Transverse colon (tissue), 4 donors: ENCODE measurements around the gene RFPL2. TPM values are rescaled to one million over a fixed set of nuclear protein-coding genes. Genes with fewer than 3 reads are reported as not detected.
"Not testable (repeated sequence)": the region's sequence is repeated elsewhere in the genome, so short reads cannot be mapped to it uniquely, and the experiment has no call there.

Experiments
- DNase-seq: peaks from one replicate; pipeline ENCODE4 v3.0.0-alpha.2; 2019
- H3K27ac ChIP-seq, 4 donors: fragments of 200-600 bp; sonication (generic); 2 replicates each; pipeline ENCODE4 v1.5.1; 2016 to 2018; ENCODE audit warnings: inconsistent platforms in 4 of 4
- H3K27me3 ChIP-seq: fragments of 200-600 bp; sonication (generic); 2 replicates; pipeline ENCODE4 v1.5.1; 2017; ENCODE audit warnings: inconsistent platforms
- H3K36me3 ChIP-seq, 4 donors: fragments of 200-600 bp; sonication (generic); 2 replicates each; pipeline ENCODE4 v1.5.1; 2017 to 2019; ENCODE audit warnings: inconsistent platforms in 4 of 4
- H3K4me1 ChIP-seq, 4 donors: fragments of 200-600 bp; sonication (generic); 2 replicates each; pipeline ENCODE4 v1.5.1; 2017 to 2020; ENCODE audit warnings: inconsistent platforms in 4 of 4
- H3K4me3 ChIP-seq, 4 donors: fragments of 200-600 bp; sonication (generic); 1 replicate in 1 of 4; 2 replicates in 3 of 4; pipeline versions ENCODE4 v1.5.1 to v1.6.1; 2017 to 2019; ENCODE audit warnings: inconsistent platforms in 4 of 4
- H3K9me3 ChIP-seq, 2 donors: fragments of 200-600 bp; sonication (generic); 2 replicates each; pipeline ENCODE4 v1.5.1; 2017 to 2019; ENCODE audit warnings: inconsistent platforms in 2 of 2
- EP300 ChIP-seq: sonication (generic); formaldehyde crosslinking; IDR thresholded peaks from one replicate; pipeline ENCODE4 v1.6.1; 2017; ENCODE audit warnings: antibody characterized with exemption, low read depth
- POLR2A ChIP-seq: fragments of 450-650 bp; IDR thresholded peaks from one replicate; pipeline ENCODE4 v1.6.1; 2016; ENCODE audit warnings: antibody characterized with exemption, mild to moderate bottlenecking, moderate library complexity
- POLR2AphosphoS5 ChIP-seq, 3 donors: sonication (generic); formaldehyde crosslinking; IDR thresholded peaks; one replicate each; pipeline ENCODE4 v1.6.1; 2016; ENCODE audit warnings: antibody characterized with exemption in 3 of 3
- WGBS, 2 donors: methylation state at CpG; one replicate each; pipeline ENCODE4 v1.1.5; 2018; ENCODE audit warnings: low coverage in 1 of 2; 5-methylcytosine and 5-hydroxymethylcytosine counted together
- in situ Hi-C, 4 donors: fragments of 200-750 bp; cut with MboI; loops; one replicate each; pipeline versions ENCODE4 v1.15.0 to v1.15.1; 2017; ENCODE audit warnings: low sequenced_read_pairs in 3 of 4, low pct_ligation_motif_present in 1 of 4, low pct_unique_long_range_greater_than_20kb in 1 of 4
- intact Hi-C: fragments of 100-400 bp; cut with DNase I; formaldehyde crosslinking; loops from one replicate; pipeline ENCODE4 v1.15.1; 2023; ENCODE audit warnings: low total_unique reads
- total RNA-seq, 4 donors: library from RNA; depleted of rRNA; stranded (reverse); fragments of >200 nt; gene quantifications; one replicate each; pipeline ENCODE4 v1.1.0, GENCODE V29; 2016
- TF ChIP-seq, protein P1 (sequence below), 5 experiments: fragments of 200-600 bp in 3 of 5; fragments of 450-650 bp in 2 of 5; sonication (generic) in 3 of 5; IDR thresholded peaks; 1 replicate in 2 of 5; 2 replicates in 3 of 5; pipeline ENCODE4 v1.5.1; 2016 to 2017; ENCODE audit warnings: antibody characterized with exemption in 5 of 5, inconsistent platforms in 3 of 5, mild to moderate bottlenecking in 2 of 5, moderate library complexity in 1 of 5

Gene RFPL2
- total RNA-seq, 4 donors from 2014 or later = not detected

DNA sequence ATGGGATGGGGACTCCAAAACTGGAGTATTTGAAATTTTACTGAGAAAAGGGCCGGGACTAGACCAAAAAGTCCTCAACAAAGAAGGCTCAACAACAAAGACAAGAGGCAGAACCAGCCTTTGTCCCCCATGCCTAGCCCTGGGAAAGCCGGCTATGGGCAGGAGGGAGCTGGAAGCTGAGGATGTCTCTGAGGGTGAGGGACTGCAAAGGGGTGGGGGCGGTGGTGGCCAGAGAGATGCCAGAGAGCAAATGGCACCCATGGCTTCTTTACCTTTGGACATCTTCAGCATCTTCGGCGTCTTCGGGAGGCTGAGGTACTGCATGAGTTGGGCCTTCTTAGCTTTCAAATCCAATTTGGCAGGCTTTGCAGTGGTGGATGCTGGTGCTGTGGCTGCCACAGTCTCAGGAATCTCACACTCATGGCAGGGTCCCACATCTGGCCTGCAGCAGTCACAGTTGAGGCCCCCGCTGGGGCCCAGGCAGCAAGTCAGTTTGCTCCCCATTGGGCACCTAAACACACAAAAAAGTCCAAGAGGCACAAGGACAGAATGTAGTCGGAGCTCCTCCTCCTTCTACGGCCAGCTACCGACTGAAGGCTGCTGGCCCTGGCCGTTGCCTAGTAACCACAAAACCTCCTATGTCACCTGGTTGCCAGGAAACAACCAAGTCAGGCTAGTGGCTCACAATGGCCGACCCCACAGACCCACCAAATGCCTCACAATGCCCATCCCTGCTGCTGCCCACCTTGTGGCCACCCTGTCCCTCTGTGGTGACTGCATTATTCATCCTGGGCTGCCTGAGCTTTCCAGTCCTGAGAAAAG, 46.0 kb downstream of the RFPL2 start, which contains the start of gene C22orf42:
TSS of gene C22orf42 (minus strand) at position 592 of the 822 bp plus-strand sequence. CDS start at position 504, 88 bp downstream.
- in situ Hi-C loops = no loop called here
- H3K4me1 ChIP-seq = no peaks in the 10 kb centered on the region

DNA sequence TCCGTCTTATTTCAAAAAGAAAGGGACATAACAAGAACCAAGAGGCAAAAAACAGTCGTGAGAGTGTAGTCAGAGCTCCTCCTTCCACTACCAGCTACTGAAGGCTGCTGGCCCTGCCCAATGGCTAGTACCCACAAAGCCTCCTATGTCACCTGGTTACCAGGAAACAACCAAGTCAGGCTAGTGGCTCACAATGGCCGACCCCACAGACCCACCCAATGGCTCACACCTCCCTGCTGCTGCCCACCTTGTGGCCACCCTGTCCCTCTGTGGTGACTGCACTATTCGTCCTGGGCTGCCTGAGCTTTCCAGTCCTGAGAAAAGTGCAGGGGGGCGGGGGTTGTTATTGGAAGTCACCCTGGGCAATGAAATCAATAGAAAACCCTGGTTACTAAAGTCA, 47.2 kb downstream of the RFPL2 start:
- H3K9me3 ChIP-seq, H3K4me3 ChIP-seq, H3K36me3 ChIP-seq, H3K4me1 ChIP-seq, intact Hi-C loops, in situ Hi-C loops, H3K27ac ChIP-seq, DNase-seq: not testable (repeated sequence)
- peaks cover 14% of the 10 kb centered on the region for H3K27me3 ChIP-seq
- WGBS, 2 donors = 82% methylated on average over 5 of the region's 5 CpGs; no CpG with 5 or more reads in 1 of the 2 donors

More for the DNA sequence above, 46.0 kb downstream of the RFPL2 start, which contains the start of gene C22orf42:
- H3K27me3 ChIP-seq = peaks cover 18% of the 10 kb centered on the region
- no peaks in the 10 kb centered on the region for H3K9me3 ChIP-seq
- TF ChIP-seq EP300 = no peak
- no peak for TF ChIP-seq POLR2A
- TF ChIP-seq POLR2AphosphoS5 (IDR thresholded peaks at IDR 0.05) = no peak
- TF ChIP-seq, protein P1, sequence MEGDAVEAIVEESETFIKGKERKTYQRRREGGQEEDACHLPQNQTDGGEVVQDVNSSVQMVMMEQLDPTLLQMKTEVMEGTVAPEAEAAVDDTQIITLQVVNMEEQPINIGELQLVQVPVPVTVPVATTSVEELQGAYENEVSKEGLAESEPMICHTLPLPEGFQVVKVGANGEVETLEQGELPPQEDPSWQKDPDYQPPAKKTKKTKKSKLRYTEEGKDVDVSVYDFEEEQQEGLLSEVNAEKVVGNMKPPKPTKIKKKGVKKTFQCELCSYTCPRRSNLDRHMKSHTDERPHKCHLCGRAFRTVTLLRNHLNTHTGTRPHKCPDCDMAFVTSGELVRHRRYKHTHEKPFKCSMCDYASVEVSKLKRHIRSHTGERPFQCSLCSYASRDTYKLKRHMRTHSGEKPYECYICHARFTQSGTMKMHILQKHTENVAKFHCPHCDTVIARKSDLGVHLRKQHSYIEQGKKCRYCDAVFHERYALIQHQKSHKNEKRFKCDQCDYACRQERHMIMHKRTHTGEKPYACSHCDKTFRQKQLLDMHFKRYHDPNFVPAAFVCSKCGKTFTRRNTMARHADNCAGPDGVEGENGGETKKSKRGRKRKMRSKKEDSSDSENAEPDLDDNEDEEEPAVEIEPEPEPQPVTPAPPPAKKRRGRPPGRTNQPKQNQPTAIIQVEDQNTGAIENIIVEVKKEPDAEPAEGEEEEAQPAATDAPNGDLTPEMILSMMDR (IDR thresholded peaks at IDR 0.05) = no peak
- H3K27ac ChIP-seq = no peak within 1 kb of the TSS
- H3K4me3 ChIP-seq = no peak within 1 kb of the TSS
- intact Hi-C loops = no loop called here
- H3K36me3 ChIP-seq = no peaks in the 10 kb centered on the region
- WGBS, 2 donors = 81 to 92% methylated on average over 4 to 12 of the region's 12 CpGs
- no peak for DNase-seq

- intact Hi-C loops, H3K27ac ChIP-seq, H3K27me3 ChIP-seq, H3K36me3 ChIP-seq, DNase-seq, in situ Hi-C loops, H3K4me1 ChIP-seq, H3K9me3 ChIP-seq, H3K4me3 ChIP-seq: not testable (repeated sequence)
- WGBS, 2 donors = 93 to 100% methylated on average over 2 to 4 of the region's 4 CpGs
Measured at GRCh38 chr22:32154727-32155126, 50.1 kb downstream of the RFPL2 start.

- H3K4me1 ChIP-seq, H3K27me3 ChIP-seq, H3K27ac ChIP-seq, DNase-seq, H3K36me3 ChIP-seq, intact Hi-C loops, in situ Hi-C loops, H3K9me3 ChIP-seq, H3K4me3 ChIP-seq: not testable (repeated sequence)
- WGBS, 2 donors = 47 to 70% methylated on average over 5 to 6 of the region's 6 CpGs
Measured at GRCh38 chr22:32151641-32152040, 53.2 kb downstream of the RFPL2 start.

DNA sequence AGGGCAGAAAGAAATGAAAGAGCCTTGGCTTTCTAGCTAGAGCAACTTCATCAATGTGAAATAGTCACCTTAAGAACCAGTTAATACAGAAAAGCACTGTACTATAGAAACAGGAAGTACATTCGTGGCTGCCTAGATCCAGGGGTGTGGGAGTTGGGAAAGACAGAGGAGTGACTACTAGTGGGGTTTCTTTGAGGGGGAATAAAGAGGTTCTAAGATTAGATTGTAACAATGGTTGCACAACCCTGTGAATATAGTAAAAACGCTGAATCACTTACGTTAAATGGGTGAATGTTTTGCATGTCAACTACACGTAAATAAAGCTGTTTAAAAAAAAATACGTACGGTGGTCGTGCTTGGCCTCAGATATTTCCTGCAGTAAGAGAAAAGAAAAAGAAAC, 54.2 kb downstream of the RFPL2 start:
- H3K27ac ChIP-seq, H3K4me1 ChIP-seq, in situ Hi-C loops, H3K4me3 ChIP-seq, H3K27me3 ChIP-seq, intact Hi-C loops, H3K36me3 ChIP-seq, DNase-seq, H3K9me3 ChIP-seq: not testable (repeated sequence)
- 54 to 67% methylated on average over 5 to 7 of the region's 7 CpGs for WGBS, 2 donors

DNA sequence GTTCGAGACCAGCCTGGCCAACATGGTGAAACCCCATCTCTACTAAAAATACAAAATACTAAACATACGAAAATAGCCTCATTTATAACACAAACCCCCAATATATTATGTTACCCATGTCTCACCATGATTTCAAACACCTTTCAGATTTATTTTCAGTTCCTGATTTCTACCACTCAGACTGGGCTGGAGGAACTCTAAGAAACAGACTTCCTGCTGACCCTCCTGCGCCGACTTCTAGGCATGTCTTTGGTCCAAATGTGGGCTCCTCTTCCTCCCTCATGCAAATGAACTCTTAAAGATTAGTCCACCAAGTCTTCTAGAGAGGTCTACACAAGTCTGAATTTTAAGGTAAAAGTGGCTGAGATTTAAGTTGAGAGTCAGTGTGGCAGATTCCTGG, 56.5 kb downstream of the RFPL2 start:
- H3K36me3 ChIP-seq, intact Hi-C loops, H3K9me3 ChIP-seq, H3K27ac ChIP-seq, in situ Hi-C loops, DNase-seq, H3K27me3 ChIP-seq, H3K4me3 ChIP-seq, H3K4me1 ChIP-seq: not testable (repeated sequence)
- WGBS, 2 donors = 74% methylated on average over 4 of the region's 4 CpGs; no CpG with 5 or more reads in 1 of the 2 donors

DNA sequence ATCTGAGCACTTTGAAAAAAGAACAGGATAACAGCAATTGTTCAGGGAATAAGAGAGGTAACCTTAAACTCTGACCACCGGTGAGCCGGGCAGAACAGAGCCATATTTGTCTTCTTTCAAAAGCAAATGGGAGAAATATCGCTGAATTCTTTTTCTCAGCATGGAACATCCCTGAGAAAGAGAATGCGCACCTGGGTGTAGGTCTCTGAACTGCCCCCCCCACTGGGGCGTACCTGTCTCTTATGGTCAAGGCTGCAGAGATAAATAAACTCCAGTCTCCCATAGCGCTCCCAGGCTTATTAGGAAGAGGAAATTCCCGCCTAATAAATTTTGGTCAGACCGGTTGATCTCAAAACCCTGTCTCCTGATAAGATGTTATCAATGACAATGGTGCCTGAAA, 57.7 kb downstream of the RFPL2 start:
- H3K4me1 ChIP-seq, H3K27me3 ChIP-seq, H3K27ac ChIP-seq, DNase-seq, H3K9me3 ChIP-seq, intact Hi-C loops, H3K36me3 ChIP-seq, in situ Hi-C loops, H3K4me3 ChIP-seq: not testable (repeated sequence)
- WGBS, 2 donors = 79 to 93% methylated on average over 5 to 8 of the region's 8 CpGs
